NCI-H526 (cell line): ENCODE data around the gene IL23R.
A peak's percentile ranks its signal among the peaks of the same experiment; 100 is the strongest.
"Not testable (repeated sequence)": the region's sequence is repeated elsewhere in the genome, so short reads cannot be mapped to it uniquely, and the experiment has no call there.

ENCODE experiments used
- DNase-seq, 2 experiments: peaks; one replicate each; lab custom pipeline; 2025; lab: John Stamatoyannopoulos, UW

IL23R gene

GRCh38 chr1:67193704-67194103, 27.4 kb downstream of the IL23R start:
- DNase-seq: no peak

DNA sequence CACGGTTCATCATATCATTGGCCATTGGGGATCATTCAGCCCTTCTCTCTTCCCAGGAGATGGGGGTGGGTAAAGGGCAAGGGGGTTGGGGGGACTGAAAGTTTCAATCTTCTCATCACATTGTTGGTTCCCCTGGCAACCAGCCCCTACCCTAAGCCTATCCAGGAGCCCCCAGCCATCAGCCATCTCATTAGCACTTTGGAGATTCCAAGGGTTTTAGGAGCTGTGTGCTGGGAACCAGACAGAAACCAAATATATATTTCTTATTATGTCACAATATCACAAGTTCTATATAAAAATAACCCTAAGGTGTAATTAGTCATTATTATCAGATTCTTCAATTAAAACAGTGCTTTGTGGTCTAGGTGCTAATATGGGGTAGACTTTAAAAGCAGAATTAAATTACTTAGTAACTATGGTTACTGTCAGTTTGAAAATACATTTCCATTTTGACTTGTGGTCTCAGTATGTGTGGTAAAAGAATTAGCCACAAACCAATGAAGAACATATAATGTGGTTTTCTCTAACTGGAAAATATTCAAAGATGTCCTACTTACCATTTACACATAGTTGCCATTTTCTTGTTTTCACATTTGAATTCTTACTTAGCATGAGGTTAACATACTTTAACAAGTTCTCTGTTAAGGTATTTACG, 28.1 kb downstream of the IL23R start:
- DNase-seq: no peak

- no peak for DNase-seq
Measured at GRCh38 chr1:67200755-67201154, 34.5 kb downstream of the IL23R start.

GRCh38 chr1:67201891-67202290, 35.6 kb downstream of the IL23R start:
- no peak for DNase-seq

GRCh38 chr1:67204298-67204980, 38.2 kb downstream of the IL23R start:
- no peak for DNase-seq

DNA sequence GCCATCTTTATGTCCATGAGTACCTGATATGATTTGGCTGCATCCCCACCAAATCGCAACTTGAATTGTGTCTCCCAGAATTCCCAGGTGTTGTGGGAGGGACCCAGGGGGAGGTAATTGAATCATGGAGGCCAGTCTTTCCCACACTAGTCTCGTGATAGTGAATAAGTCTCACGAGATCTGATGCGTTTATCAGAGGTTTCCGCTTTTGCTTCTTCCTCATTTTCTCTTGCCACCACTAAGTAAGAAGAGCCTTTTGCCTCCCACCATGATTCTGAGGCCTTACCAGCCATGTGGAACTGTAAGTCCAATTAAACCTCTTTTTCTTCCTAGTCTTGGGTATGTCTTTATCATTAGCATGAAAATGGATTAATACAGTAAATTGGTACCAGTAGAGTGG, 41.1 kb downstream of the IL23R start:
- not testable (repeated sequence) for DNase-seq

- no peak for DNase-seq
Measured at GRCh38 chr1:67208217-67208616, 42.0 kb downstream of the IL23R start.

DNA sequence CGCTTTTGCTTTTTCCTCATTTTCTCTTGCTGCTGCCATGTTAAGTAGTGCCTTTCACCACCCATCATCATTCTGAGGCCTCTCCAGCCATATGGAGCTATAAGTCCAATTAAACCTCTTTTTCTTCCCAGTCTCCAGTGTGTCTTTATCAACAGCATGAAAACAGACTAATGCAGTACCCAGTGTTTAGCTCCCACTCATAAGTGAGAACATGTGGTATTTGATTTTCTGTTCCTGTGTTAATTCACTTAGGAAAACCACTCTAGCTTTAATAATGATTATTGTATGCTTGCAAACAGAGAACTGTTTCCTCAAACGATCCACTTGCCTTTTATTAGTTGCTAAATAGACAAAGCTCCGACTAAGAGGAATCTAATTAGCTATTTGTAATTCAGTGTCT, 43.3 kb downstream of the IL23R start:
- DNase-seq: no peak

- DNase-seq: peak; percentile 54 to 62
Measured at GRCh38 chr1:67211589-67212563, 45.6 kb downstream of the IL23R start.

DNA sequence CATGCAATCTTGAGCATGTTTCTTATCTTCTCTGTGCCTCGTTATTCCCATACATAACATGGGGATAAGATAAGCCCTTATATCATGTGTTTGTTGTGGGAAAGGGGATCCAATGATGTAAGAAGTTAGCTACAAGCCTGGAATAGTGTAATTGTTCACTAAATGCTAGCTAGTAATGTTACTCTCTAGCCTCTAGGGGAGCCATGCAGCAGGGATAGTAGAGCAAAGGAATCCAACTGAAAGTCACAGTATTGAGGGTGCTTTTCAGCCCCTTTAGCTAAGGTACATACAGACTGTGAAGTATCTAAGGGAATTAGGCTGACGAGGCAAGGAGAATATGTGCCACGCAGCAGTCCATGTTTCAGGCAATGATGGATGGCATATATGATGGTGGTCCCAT, 46.9 kb downstream of the IL23R start:
- peak; percentile 35 to 60 for DNase-seq

GRCh38 chr1:67213948-67214347, 47.7 kb downstream of the IL23R start:
- no peak for DNase-seq

GRCh38 chr1:67214420-67215174, 48.3 kb downstream of the IL23R start:
- peak in 1 of 2 experiments; percentile 57 for DNase-seq

- no peak for DNase-seq
Measured at GRCh38 chr1:67216401-67216800, 50.1 kb downstream of the IL23R start.

DNA sequence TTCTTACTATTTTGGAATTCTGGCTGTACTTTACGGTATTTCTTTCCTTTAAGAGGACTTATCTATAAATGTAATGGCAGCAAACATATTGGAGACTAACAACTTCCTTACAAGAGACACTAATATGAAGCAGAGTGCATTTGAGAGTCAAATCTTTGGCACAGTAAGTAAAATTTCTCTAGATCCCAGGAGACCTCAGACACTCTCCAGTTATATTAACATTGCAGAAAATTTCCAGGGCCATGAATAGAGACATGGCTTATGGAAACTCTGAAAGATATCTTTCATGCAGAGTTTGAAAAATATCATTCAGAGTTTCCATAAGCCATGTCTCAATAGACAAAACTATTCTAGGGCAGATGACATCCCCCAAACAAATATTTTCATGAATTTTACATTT, 51.2 kb downstream of the IL23R start:
- DNase-seq: peak; percentile 32 to 51

GRCh38 chr1:67217938-67218337, 51.7 kb downstream of the IL23R start:
- DNase-seq: no peak

DNA sequence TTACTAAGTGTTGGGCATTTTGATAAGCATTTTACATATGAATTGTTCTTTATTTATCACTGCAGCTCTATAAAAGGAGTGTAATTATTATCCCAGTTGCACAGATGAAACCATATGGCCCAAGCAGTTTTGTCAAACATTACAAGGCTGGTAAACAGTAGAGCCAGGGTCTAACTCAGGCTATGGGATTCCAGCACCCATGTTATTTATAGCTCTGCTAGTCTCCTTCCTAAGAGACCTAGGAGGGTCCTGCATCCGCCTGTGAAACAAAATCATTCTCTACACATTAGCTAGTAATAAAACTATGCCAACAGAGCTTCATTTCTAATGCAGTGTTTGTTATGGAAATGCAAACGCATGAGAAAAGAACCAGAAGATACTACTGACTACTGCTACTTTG, 58.6 kb downstream of the IL23R start:
- DNase-seq: peak; percentile 44 to 55

DNA sequence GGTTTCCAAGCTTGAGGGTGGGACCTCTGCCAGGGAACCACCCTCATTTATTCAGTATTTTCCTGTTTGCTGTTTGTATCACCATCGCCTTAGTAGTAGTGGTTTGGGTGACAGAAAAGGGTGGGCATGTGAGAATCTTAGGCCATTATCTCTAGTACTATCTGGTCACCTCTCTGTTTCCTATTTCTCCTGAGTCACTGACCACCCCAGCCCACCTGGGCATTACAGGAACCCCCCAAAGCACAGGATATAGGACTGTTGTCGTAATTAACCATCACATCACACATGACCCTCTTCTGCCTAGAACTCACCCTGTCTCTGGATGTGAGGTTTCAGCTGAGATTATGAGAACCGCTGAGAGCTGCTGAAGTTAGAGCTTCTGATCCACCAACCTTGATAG, 60.4 kb downstream of the IL23R start:
- no peak for DNase-seq

- no peak for DNase-seq
Measured at GRCh38 chr1:67227196-67227595, 60.9 kb downstream of the IL23R start.

DNA sequence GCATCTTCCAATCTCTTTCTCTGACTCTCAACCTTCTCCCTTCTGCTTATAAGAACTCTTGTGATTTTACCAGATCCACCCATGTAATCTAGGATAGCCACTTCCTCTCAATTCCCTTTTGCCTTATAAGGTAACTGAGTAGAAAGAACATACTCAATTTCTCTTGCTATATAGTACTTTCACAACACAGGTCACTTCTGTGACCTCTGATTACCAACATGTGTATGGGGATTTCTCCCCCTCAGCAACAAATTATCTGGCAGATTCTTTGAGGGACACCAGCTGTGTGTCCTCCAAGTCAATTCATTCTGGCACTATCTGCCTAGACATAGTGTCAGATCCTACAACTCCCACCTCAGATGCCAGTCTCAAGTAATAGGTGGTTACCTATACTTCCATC, 62.5 kb downstream of the IL23R start:
- DNase-seq: no peak

DNA sequence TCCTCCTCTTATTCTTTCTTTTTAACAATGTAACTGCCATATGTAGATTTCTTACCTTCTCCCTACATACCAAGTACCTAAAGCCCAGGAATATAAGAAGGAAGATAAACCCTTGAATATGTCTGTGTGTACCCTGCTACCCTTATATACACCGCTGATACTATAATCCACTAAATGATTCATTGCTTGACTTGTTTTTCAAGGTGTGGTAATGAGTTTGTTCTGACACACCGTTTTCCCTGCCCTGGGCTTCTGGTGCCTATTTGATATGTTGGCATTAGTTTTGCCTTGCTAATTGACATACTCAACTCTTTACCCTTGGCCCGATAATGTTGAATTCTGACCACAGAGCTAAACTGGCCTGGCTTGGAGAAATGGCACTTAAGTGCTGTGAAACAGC, 64.3 kb downstream of the IL23R start:
- peak; percentile 15 to 49 for DNase-seq

- no peak for DNase-seq
Measured at GRCh38 chr1:67236277-67236676, 70.0 kb downstream of the IL23R start.

DNA sequence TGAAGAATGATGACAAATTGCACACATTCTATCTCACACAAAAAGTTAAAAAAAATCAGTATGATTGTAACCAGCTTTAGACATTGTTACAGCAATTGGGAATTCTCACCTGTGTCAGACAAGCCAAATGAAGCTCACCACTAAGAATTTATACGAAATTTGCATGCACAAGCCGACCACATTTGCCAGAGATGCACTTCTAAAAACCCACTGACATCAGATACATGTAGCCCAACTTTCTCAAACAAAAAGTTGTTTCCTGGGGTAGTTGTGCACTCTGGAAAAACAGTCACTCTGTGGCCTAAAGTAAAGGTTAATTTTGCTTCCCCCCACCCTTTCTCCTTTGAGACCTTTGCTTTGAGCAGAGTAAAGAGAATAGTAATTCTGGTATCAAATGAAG, 73.5 kb downstream of the IL23R start:
- peak in 1 of 2 experiments; percentile 40 for DNase-seq
